B cell (primary cell): ENCODE results near the gene CYP4F2. TPM values are rescaled to one million over a fixed set of nuclear protein-coding genes. Genes with fewer than 3 reads are reported as not detected.

ENCODE experiments used
- ATAC-seq: fragments of 200-7000 bp; cut with Tn5 transposase; one replicate; pipeline ENCODE4 v1.10.0; 2021; ENCODE audit warnings: low read depth, mild to moderate bottlenecking, moderate number of reproducible peaks, moderate library complexity
- CTCF ChIA-PET: fragments of 350-600 bp; sonication (Branson Sonifier 250); formaldehyde crosslinking; loops from one replicate; lab custom pipeline; 2021; ENCODE audit warnings: antibody characterized with exemption, inconsistent platforms; lab: Charles Lee
- POLR2A ChIA-PET: fragments of 350-600 bp; sonication (Branson Sonifier 250); formaldehyde crosslinking; loops from one replicate; lab custom pipeline; 2021; ENCODE audit warnings: antibody characterized with exemption; lab: Charles Lee
- DNase-seq: peaks from one replicate; pipeline ENCODE4 v3.0.0; 2013
- H2AFZ ChIP-seq: 2 replicates; pipeline ENCODE4 v1.6.1; 2012; ENCODE audit warnings: mild to moderate bottlenecking, low read depth, low read length; ENCODE audit not compliant: insufficient read depth, poor library complexity, severe bottlenecking
- H3K27ac ChIP-seq, 2 donors: 1 replicate in 1 of 2; 2 replicates in 1 of 2; pipeline ENCODE4 v1.5.1; 2012 to 2013; ENCODE audit warnings: low read length in 2 of 2, mild to moderate bottlenecking in 2 of 2, moderate library complexity in 1 of 2
- H3K27me3 ChIP-seq, 4 experiments: fragments of 200-600 bp in 1 of 4; sonication (generic) in 1 of 4; replicated peaks in 1 of 4; 1 replicate in 2 of 4; 2 replicates in 2 of 4; pipeline versions ENCODE4 v1.6.1 to v1.7.0; 2013 to 2016; ENCODE audit warnings: low read length in 3 of 4, mild to moderate bottlenecking in 2 of 4, mixed read lengths in 1 of 4, moderate library complexity in 1 of 4; ENCODE audit not compliant: insufficient read depth in 4 of 4, control insufficient read depth in 3 of 4; ENCODE audit errors: control extremely low read depth in 1 of 4
- H3K36me3 ChIP-seq, 2 experiments: replicated peaks in 1 of 2; 1 replicate in 1 of 2; 2 replicates in 1 of 2; pipeline versions ENCODE4 v1.6.1 to v1.7.1; 2013; ENCODE audit warnings: low read length in 1 of 2; ENCODE audit not compliant: insufficient read depth in 2 of 2, control insufficient read depth in 1 of 2; ENCODE audit errors: control extremely low read depth in 1 of 2, extremely low read depth in 1 of 2
- H3K4me1 ChIP-seq, 2 donors: fragments of 200-600 bp in 1 of 2; sonication (generic) in 1 of 2; 1 replicate in 1 of 2; 2 replicates in 1 of 2; pipeline versions ENCODE4 v1.5.1 to v1.6.1; 2013 to 2017; ENCODE audit warnings: low read length in 2 of 2; ENCODE audit not compliant: control insufficient read depth in 2 of 2, insufficient read depth in 2 of 2
- H3K4me2 ChIP-seq: replicated peaks from 2 replicates; pipeline ENCODE3; 2012; ENCODE audit warnings: mild to moderate bottlenecking, low read depth, low read length; ENCODE audit not compliant: poor library complexity, severe bottlenecking
- H3K4me3 ChIP-seq, 5 experiments: fragments of 200-600 bp in 1 of 5; sonication (generic) in 1 of 5; 1 replicate in 3 of 5; 2 replicates in 2 of 5; pipeline versions ENCODE4 v1.5.1 to v1.7.0; 2011 to 2016; ENCODE audit warnings: low read length in 4 of 5, mild to moderate bottlenecking in 4 of 5, low read depth in 2 of 5, control low read depth in 1 of 5, moderate library complexity in 1 of 5; ENCODE audit not compliant: insufficient read depth in 1 of 5; ENCODE audit errors: control extremely low read depth in 1 of 5, extremely low read depth in 1 of 5
- H3K79me2 ChIP-seq: fragments of 200-600 bp; sonication (generic); one replicate; pipeline ENCODE4 v1.6.0; 2016; ENCODE audit warnings: low read length; ENCODE audit not compliant: control insufficient read depth, insufficient read depth
- H3K9ac ChIP-seq: fragments of 200-600 bp; sonication (generic); 2 replicates; pipeline ENCODE4 v1.6.1; 2017; ENCODE audit warnings: mild to moderate bottlenecking, low read length, moderate library complexity
- H3K9me3 ChIP-seq, 3 donors: one replicate each; pipeline versions ENCODE4 v1.6.1 to v1.7.1; 2013; ENCODE audit warnings: low read length in 2 of 3; ENCODE audit not compliant: control insufficient read depth in 2 of 3, insufficient read depth in 1 of 3; ENCODE audit errors: control extremely low read depth in 1 of 3
- H4K20me1 ChIP-seq: 2 replicates; pipeline ENCODE4 v1.6.0; 2012; ENCODE audit warnings: mild to moderate bottlenecking, low read length; ENCODE audit not compliant: insufficient read depth, control insufficient read depth, poor library complexity, severe bottlenecking
- H3K27ac Mint-ChIP-seq: one replicate; pipeline ENCODE4 v1.8.0; 2021; ENCODE audit warnings: mixed read lengths
- H3K27me3 Mint-ChIP-seq: one replicate; pipeline ENCODE4 v1.8.0; 2021; ENCODE audit warnings: mixed read lengths
- H3K4me1 Mint-ChIP-seq: one replicate; pipeline ENCODE4 v1.8.0; 2021; ENCODE audit warnings: mixed read lengths
- H3K4me3 Mint-ChIP-seq: one replicate; pipeline ENCODE4 v1.8.0; 2021; ENCODE audit warnings: mixed read lengths
- H3K9me3 Mint-ChIP-seq: one replicate; pipeline ENCODE4 v1.8.0; 2022; ENCODE audit warnings: mixed read lengths; ENCODE audit not compliant: insufficient read depth
- CTCF ChIP-seq: fragments of 200-600 bp; IDR thresholded peaks from one replicate; pipeline ENCODE4 v1.8.0; 2022; ENCODE audit warnings: antibody characterized with exemption, mild to moderate bottlenecking
- EZH2 ChIP-seq: IDR thresholded peaks from 2 replicates; pipeline ENCODE4 v1.6.1; 2012; ENCODE audit warnings: borderline replicate concordance, low read depth, mild to moderate bottlenecking, moderate library complexity, low read length; ENCODE audit not compliant: insufficient read depth, poor library complexity, severe bottlenecking
- WGBS: methylation state at CpG from one replicate; pipeline ENCODE4 v1.1.5; 2013; ENCODE audit warnings: missing lambda C conversion rate; ENCODE audit not compliant: insufficient coverage; 5-methylcytosine and 5-hydroxymethylcytosine counted together
- intact Hi-C: fragments of 100-400 bp; cut with micrococcal nuclease; formaldehyde crosslinking; loops from one replicate; pipeline ENCODE4 v1.10.0; 2022
- polyA plus RNA-seq: library from polyadenylated mRNA; depleted of rRNA; stranded (reverse); fragments of >200 nt; gene quantifications from 2 replicates; pipeline ENCODE4 v1.2.3, GENCODE V29; 2012
- total RNA-seq, 2 donors: library from RNA; stranded (reverse); fragments of 120-200 nt in 1 of 2; gene quantifications; 1 replicate in 1 of 2; 2 replicates in 1 of 2; pipeline versions ENCODE4 v1.2.3 to v1.2.4, GENCODE V29; 2013 to 2022

The CYP4F2 gene
- total and polyA plus RNA-seq, 2 donors (not counting 1 experiment from before 2014, with no cell fraction given) = not detected

- peaks cover 0 to 28% (median 15%) of the 10 kb centered on the region in 4 experiments for H3K27me3 ChIP-seq
- H3K4me3 ChIP-seq = no peak overlapping the region
- no peak overlapping the region for H3K27ac ChIP-seq
- H3K4me2 ChIP-seq = no peak overlapping the region
- no peak overlapping the region for H3K9ac ChIP-seq
- POLR2A ChIA-PET = no interaction called here
- Mint-ChIP-seq H3K27ac (no peak overlapping the region), H3K4me1 (peaks cover 5% of the 10 kb centered on the region), H3K27me3 (peaks cover 56% of the 10 kb centered on the region), H3K4me3 (no peak overlapping the region), H3K9me3 (peaks cover 4% of the 10 kb centered on the region)
- H2AFZ ChIP-seq = no peak overlapping the region
- no peaks in the 10 kb centered on the region for H3K36me3 ChIP-seq
- peaks cover 2 to 16% (median 9%) of the 10 kb centered on the region in 3 donors for H3K9me3 ChIP-seq
- DNase-seq (no peak), ATAC-seq (no peak)
- no peaks in the 10 kb centered on the region for H3K79me2 ChIP-seq
- WGBS = 95% methylated on average over 7 of the region's 8 CpGs
- H3K4me1 ChIP-seq = no peaks in the 10 kb centered on the region
- intact Hi-C loops = no loop called here
- TF ChIP-seq EZH2 (no peak), CTCF (no peak)
- CTCF ChIA-PET = no interaction called here
- H4K20me1 ChIP-seq = no peaks in the 10 kb centered on the region
Observed at GRCh38 chr19:15913830-15914229, 16.0 kb upstream of the CYP4F2 start.

- Histone ChIP-seq H3K4me1 (no peaks in the 10 kb centered on the region), H3K4me3 (no peak overlapping the region), H3K9me3 (peaks cover 2 to 16% (median 9%) of the 10 kb centered on the region in 3 donors), H3K4me2 (no peak overlapping the region), H2AFZ (no peak overlapping the region), H3K9ac (no peak overlapping the region), H3K79me2 (no peaks in the 10 kb centered on the region), H4K20me1 (no peaks in the 10 kb centered on the region), H3K27ac (no peak overlapping the region), H3K36me3 (no peaks in the 10 kb centered on the region), H3K27me3 (peaks cover 0 to 28% (median 16%) of the 10 kb centered on the region in 4 experiments)
- H3K27me3 Mint-ChIP-seq = peaks cover 56% of the 10 kb centered on the region
- ChIA-PET CTCF (no interaction called here), POLR2A (no interaction called here)
- H3K27ac Mint-ChIP-seq = no peak overlapping the region
- TF ChIP-seq CTCF (no peak), EZH2 (no peak)
- H3K4me3 Mint-ChIP-seq = no peak overlapping the region
- WGBS = 71% methylated on average over 5 of the region's 6 CpGs
- H3K4me1 Mint-ChIP-seq = peaks cover 5% of the 10 kb centered on the region
- intact Hi-C loops = no loop called here
- H3K9me3 Mint-ChIP-seq = peaks cover 4% of the 10 kb centered on the region
- no peak for DNase-seq
- no peak for ATAC-seq
Observed at GRCh38 chr19:15913384-15913783, 15.5 kb upstream of the CYP4F2 start.
